ENCODE data around the gene HIPK4. TPM values are rescaled to one million over a fixed set of nuclear protein-coding genes. Genes with fewer than 3 reads are reported as not detected.

The HIPK4 gene
- total RNA-seq, 3 donors from 2014 or later (not counting 1 experiment from before 2014, with no cell fraction given), result 0.14 to 0.29 TPM; not detected in 1

GRCh38 chr19:40424637-40425449, 34.9 kb upstream of the HIPK4 start:
- Histone ChIP-seq H3K4me3 (ENCODE audit: low read length) (peak overlapping the region; percentile 71), H3K4me1 (ENCODE audit: control insufficient read depth, insufficient read depth, low read length) (peaks cover 30% of the 10 kb centered on the region), H3K27me3 (ENCODE audit: control insufficient read depth, insufficient read depth, low read length) (no peaks in the 10 kb centered on the region), H3K36me3 (ENCODE audit: control insufficient read depth, insufficient read depth, low read length) (peaks cover 10% of the 10 kb centered on the region), H3K27ac (ENCODE audit: low read length) (peak overlapping the region; percentile 95), H3K9me3 (ENCODE audit: control insufficient read depth, insufficient read depth, low read length) (no peaks in the 10 kb centered on the region)
- intact Hi-C loops (cut with micrococcal nuclease), result loop anchor here (1.0 to 5.0 kb wide), 2 partner anchors 21 to 172 kb away; no protein-coding TSS in a partner anchor
- Mint-ChIP-seq H3K36me3 (no peaks in the 10 kb centered on the region), H3K27ac (peak overlapping the region; percentile 91 to 94), H3K4me3 (peak overlapping the region; percentile 94), H3K4me1 (peaks cover 21 to 34% of the 10 kb centered on the region in 2 donors), H3K27me3 (ENCODE audit: low read depth in 2 of 2) (no peaks in the 10 kb centered on the region), H3K9me3 (no peaks in the 10 kb centered on the region)
- 3% methylated on average over 27 of the region's 28 CpGs for WGBS (ENCODE audit: insufficient coverage)
- TF ChIP-seq, protein P1, sequence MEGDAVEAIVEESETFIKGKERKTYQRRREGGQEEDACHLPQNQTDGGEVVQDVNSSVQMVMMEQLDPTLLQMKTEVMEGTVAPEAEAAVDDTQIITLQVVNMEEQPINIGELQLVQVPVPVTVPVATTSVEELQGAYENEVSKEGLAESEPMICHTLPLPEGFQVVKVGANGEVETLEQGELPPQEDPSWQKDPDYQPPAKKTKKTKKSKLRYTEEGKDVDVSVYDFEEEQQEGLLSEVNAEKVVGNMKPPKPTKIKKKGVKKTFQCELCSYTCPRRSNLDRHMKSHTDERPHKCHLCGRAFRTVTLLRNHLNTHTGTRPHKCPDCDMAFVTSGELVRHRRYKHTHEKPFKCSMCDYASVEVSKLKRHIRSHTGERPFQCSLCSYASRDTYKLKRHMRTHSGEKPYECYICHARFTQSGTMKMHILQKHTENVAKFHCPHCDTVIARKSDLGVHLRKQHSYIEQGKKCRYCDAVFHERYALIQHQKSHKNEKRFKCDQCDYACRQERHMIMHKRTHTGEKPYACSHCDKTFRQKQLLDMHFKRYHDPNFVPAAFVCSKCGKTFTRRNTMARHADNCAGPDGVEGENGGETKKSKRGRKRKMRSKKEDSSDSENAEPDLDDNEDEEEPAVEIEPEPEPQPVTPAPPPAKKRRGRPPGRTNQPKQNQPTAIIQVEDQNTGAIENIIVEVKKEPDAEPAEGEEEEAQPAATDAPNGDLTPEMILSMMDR (IDR thresholded peaks at IDR 0.05), result no peak
- ATAC-seq (no peak), DNase-seq (peak in 1 of 2 donors; percentile 46)

- Histone ChIP-seq H3K27ac (ENCODE audit: low read length) (no peak overlapping the region), H3K27me3 (ENCODE audit: control insufficient read depth, insufficient read depth, low read length) (no peaks in the 10 kb centered on the region), H3K36me3 (ENCODE audit: control insufficient read depth, insufficient read depth, low read length) (peaks cover 10% of the 10 kb centered on the region), H3K9me3 (ENCODE audit: control insufficient read depth, insufficient read depth, low read length) (no peaks in the 10 kb centered on the region), H3K4me1 (ENCODE audit: control insufficient read depth, insufficient read depth, low read length) (peaks cover 30% of the 10 kb centered on the region), H3K4me3 (ENCODE audit: low read length) (no peak overlapping the region)
- 91% methylated on average over 2 of the region's 6 CpGs for WGBS (ENCODE audit: insufficient coverage)
- Mint-ChIP-seq H3K27ac (peak overlapping the region; percentile 91 to 94), H3K9me3 (no peaks in the 10 kb centered on the region), H3K36me3 (no peaks in the 10 kb centered on the region), H3K27me3 (ENCODE audit: low read depth in 2 of 2) (no peaks in the 10 kb centered on the region), H3K4me1 (peaks cover 21 to 36% of the 10 kb centered on the region in 2 donors), H3K4me3 (peak overlapping the region; percentile 64)
- TF ChIP-seq, protein P1 (IDR thresholded peaks at IDR 0.05), result no peak
- intact Hi-C loops (cut with micrococcal nuclease), result loop anchor here (5.0 kb wide), 1 partner anchor 173 kb away; no protein-coding TSS in a partner anchor
- DNase-seq, result no peak
- ATAC-seq, result no peak
Measured at GRCh38 chr19:40423938-40424337, 34.0 kb upstream of the HIPK4 start.

DNA sequence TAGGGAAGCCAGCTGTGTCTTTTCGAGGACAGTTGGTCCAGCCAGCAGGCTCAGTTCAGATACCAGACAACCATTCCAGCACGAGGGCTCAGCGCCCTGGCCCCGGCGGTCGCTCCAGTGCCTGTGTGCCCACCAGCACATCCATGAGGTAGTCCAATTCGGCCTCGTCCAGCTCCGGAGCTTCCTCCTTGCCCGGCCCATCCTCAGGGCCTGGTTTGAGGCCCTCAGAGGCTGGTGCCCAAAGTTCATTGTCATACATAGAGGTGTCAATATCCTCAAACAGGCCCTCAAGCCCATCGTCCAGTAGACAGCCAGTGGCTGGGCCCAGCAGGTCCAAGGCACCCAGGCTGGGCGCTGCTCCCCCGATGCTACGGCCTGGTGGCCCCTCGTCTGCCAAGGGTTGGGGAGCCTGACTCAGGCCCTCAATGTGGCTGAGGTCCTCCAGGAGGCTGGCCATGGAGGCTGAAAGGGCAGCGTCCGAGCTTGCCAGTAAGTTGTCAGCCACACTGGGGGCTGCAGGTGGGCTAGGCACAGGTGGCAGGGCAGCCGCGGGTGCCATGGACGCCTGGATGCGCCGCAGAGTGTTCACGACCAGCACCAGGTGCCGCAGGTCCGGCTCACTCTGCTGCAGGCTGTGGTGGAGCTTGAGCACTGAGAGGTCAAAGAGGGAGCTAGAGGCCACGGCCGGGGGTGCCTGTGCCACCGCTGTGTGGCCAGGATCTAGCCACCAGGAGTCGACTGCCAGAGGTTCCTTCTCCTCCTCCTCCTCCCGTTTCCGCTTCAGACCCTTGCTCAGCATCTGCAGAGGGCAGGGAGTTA, 33.0 kb upstream of the HIPK4 start:
- Mint-ChIP-seq H3K9me3 (no peaks in the 10 kb centered on the region), H3K4me1 (peaks cover 27 to 45% of the 10 kb centered on the region in 2 donors), H3K27ac (peak overlapping the region; percentile 45 to 82), H3K4me3 (peak overlapping the region; percentile 62), H3K27me3 (ENCODE audit: low read depth in 2 of 2) (no peaks in the 10 kb centered on the region), H3K36me3 (no peaks in the 10 kb centered on the region)
- no peak overlapping the region for H3K4me3 ChIP-seq (ENCODE audit: low read length)
- no peak overlapping the region for H3K27ac ChIP-seq (ENCODE audit: low read length)
- peaks cover 10% of the 10 kb centered on the region for H3K36me3 ChIP-seq (ENCODE audit: control insufficient read depth, insufficient read depth, low read length)
- intact Hi-C loops (cut with micrococcal nuclease), result loop anchor here (5.0 kb wide), 1 partner anchor 174 kb away; no protein-coding TSS in a partner anchor
- 95% methylated on average over 29 of the region's 31 CpGs for WGBS (ENCODE audit: insufficient coverage)
- no peaks in the 10 kb centered on the region for H3K9me3 ChIP-seq (ENCODE audit: control insufficient read depth, insufficient read depth, low read length)
- no peak for DNase-seq
- peaks cover 30% of the 10 kb centered on the region for H3K4me1 ChIP-seq (ENCODE audit: control insufficient read depth, insufficient read depth, low read length)
- ATAC-seq, result no peak
- TF ChIP-seq, protein P1 (IDR thresholded peaks at IDR 0.05), result no peak
- H3K27me3 ChIP-seq (ENCODE audit: control insufficient read depth, insufficient read depth, low read length), result no peaks in the 10 kb centered on the region
